ENCODE results near the gene NTRK3.

- TF ChIP-seq CTCF (IDR thresholded peaks at IDR 0.05 in 8 of 11, conservative IDR thresholded peaks at IDR 0.05 in 3 of 11) (no peak), POLR2A (IDR thresholded peaks at IDR 0.05) (no peak), POLR2AphosphoS5 (IDR thresholded peaks at IDR 0.05) (no peak)
These were observed at the start of gene NTRK3 for GRCh38 chr15:88256279-88257230.
